DMS79 treated with DMSO at 0.1 percent for 48 hours (cell line): Measurements from ENCODE around the gene EIF2B4.
"Not testable (repeated sequence)": the region's sequence is repeated elsewhere in the genome, so short reads cannot be mapped to it uniquely, and the experiment has no call there.

Source experiments
- DNase-seq: peaks from one replicate; lab custom pipeline; 2025; lab: John Stamatoyannopoulos, UW

Gene EIF2B4

GRCh38 chr2:27335311-27335710 is 34.8 kb downstream of the EIF2B4 start:
- no peak for DNase-seq

DNA sequence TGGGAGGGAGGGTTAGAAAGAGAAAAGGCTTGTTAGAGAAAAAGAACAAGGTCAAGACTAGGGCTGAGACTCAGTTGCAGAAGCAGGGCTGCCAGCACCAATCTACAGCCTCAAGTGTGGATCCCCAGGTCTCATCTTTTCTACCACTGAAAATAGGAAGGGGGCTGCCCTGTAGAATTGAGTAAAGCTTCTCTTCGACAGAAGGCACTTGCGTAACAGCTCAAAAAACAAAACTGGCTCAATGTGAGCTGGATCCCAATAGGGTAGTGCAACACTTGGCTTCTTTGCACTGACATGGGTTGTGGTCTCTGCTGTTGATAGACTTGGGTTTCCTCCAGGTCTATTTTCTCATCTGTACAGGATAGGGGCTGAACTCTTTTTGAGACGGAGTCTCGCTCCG is 45.4 kb downstream of the EIF2B4 start:
- no peak for DNase-seq

- DNase-seq: no peak
These were observed 46.4 kb downstream of the EIF2B4 start for GRCh38 chr2:27323596-27324285.

DNA sequence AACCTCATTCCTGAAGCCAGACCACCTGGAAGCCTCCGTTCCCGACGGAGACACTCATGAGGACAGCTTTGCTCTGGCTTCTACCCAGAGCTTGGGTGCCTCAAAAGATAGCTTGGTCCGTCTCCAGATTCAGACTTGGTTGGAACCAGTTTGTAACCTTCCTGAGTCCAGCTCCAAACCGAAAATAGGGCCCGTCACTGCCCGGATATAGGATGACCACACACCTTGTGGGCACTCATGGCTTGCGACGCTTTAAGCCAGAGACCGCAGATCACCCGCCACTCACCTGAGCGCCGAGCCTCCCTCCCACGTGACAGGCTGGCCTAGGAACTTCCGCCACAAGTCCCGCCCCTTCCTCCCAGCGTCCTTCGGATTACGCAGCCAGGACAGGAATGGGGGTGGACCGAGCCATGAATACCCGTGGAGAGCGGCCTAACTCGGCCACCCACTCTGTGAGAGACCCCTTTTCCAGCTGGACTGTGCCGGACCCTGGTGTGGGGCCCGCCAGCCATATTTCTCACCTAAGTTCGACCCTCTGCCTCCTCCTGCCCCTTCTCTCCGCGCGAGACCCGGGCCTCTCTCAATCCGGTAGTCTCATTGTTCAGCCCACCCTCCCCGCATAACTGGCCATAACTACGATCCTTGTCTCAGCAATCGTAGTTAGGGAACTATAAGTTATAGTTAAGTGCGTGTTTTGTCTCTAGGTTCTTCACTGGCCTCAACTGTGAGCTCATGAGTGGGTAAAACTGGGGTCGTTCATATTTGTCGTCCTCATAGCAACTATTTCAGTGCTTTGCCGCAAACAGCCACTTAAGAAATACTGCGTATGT is 47.2 kb downstream of the EIF2B4 start, which contains the start of gene MPV17:
Gene MPV17, minus strand, starts transcription at position 332 of the 830 bp plus-strand sequence. CDS start 580 bp downstream, outside the sequence.
- DNase-seq: peak; percentile 95

DNA sequence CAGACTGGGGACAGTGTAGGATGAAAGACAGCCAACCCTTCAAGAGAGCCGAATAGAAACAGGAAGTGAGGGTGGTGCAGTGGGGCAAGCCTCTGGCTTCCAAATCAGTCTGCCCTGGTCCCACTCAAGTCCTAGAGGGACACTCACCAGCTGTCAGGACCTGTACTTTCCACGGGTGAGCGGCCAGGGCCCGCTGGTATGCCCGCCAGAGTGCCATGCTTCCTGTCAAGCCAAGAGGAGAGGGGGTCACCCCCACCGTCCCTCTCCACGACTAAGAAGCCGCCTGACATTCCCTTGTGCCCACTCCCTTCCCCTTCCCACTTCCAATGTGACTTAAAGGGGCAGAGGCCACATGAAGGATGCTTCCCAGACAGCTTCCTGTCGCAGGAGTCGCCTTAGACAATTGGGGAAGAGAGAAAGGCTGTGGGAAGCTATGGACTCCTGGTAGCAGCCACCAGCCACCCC is 47.8 kb downstream of the EIF2B4 start:
- no peak for DNase-seq

DNA sequence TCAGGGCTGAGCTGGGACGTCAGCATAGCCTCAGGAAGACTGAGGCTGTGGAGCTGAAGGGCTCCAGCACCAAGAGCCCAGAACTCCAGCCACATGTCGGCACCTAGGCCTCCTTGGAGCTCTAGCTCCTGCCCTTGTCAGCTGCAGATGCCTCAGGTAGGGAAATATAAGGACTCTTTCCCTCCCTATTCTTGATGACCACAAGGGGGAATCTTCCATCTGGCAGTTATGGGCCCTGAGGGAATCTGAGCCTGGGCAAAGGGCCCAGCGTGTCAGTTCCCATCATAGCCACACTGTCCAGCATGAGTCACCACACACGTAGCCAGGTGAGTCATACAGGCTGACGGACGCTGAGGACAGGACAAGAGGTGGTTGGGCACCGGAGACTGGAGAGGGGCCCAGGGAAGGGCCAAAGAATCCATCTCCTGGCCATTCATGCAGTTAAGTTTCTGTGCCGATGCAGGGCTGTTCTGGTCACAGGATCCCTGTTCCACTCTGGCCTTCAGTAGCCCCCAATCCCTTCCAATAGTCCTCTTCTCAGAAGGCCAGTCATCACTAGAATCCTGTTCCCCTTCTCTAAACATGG is 49.1 kb downstream of the EIF2B4 start:
- no peak for DNase-seq

GRCh38 chr2:27319839-27320238 is 50.3 kb downstream of the EIF2B4 start:
- not testable (repeated sequence) for DNase-seq

- DNase-seq: peak; percentile 81
These were observed 53.3 kb downstream of the EIF2B4 start for GRCh38 chr2:27316655-27317412.

DNA sequence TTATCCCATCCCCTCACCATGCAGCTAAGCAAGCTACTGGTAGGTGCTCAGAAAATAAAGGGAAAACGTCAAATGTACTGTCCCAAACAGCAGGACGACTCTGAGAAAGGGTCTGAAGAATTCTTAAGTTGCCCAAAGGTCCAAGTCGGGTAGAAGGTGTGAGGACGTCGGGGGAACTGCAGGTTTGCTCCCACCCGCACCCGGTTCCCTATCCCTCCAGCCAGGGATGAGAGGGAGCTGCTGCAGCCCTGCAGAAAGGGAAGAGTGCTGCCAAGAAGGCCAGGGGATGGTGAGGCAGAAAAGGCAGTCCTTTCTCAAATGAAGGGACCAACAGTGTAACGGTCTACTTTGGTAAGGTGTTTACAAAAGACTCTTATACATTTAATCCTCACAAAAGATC is 55.0 kb downstream of the EIF2B4 start:
- no peak for DNase-seq

GRCh38 chr2:27314709-27315108 is 55.4 kb downstream of the EIF2B4 start:
- no peak for DNase-seq
